ENCODE data around the gene ZFX. TPM values are rescaled to one million over a fixed set of nuclear protein-coding genes. Genes with fewer than 3 reads are reported as not detected.

ZFX gene
- total and polyA plus RNA-seq, 7 experiments from 2014 or later, result 38.1 to 68.2 (median 58.1) TPM

- no peaks in the 10 kb centered on the region for H3K27me3 ChIP-seq (ENCODE audit: control insufficient read depth in 2 of 2, insufficient read depth in 2 of 2, low read length in 2 of 2)
- peaks cover 0 to 41% (median 16%) of the 10 kb centered on the region in 5 donors for H3K36me3 Mint-ChIP-seq
- peak overlapping the region; percentile 40 for H3K27ac ChIP-seq (ENCODE audit: low read depth, low read length)
- no peak for ATAC-seq
- H3K4me3 ChIP-seq (ENCODE audit: low read length), result no peak overlapping the region
- intact Hi-C loops (cut with micrococcal nuclease), result loop anchor here in 1 of 2 donors (2.0 kb wide), 1 partner anchor 18 kb away; no protein-coding TSS in a partner anchor
- H3K4me1 Mint-ChIP-seq, result peaks cover 35 to 88% (median 59%) of the 10 kb centered on the region in 7 donors
- H3K4me3 Mint-ChIP-seq, result peak overlapping the region in 8 of 10 donors; percentile 12 to 69 (median 52)
- peaks cover 0 to 11% of the 10 kb centered on the region in 2 donors for H3K4me1 ChIP-seq (ENCODE audit: control insufficient read depth in 2 of 2, insufficient read depth in 2 of 2, low read length in 2 of 2)
- H3K9me3 Mint-ChIP-seq, result peaks cover 0 to 2% (median 0%) of the 10 kb centered on the region in 11 donors
- no peak for DNase-seq
- POLR2A ChIA-PET, result no interaction called here
- CTCF ChIA-PET, result no interaction called here
- H3K36me3 ChIP-seq (ENCODE audit: control insufficient read depth in 2 of 3, insufficient read depth in 3 of 3, low read length in 3 of 3), result peaks cover 0 to 13% (median 0%) of the 10 kb centered on the region in 3 experiments
- no peaks in the 10 kb centered on the region for H3K27me3 Mint-ChIP-seq
- H3K27ac Mint-ChIP-seq, result peak overlapping the region; percentile 24 to 88 (median 60)
- no peaks in the 10 kb centered on the region for H3K9me3 ChIP-seq (ENCODE audit: control insufficient read depth in 2 of 3, low read length in 3 of 3)
Observed at GRCh38 chrX:24168807-24169206, 19.3 kb downstream of the ZFX start.

GRCh38 chrX:24169211-24169610 lies 19.7 kb downstream of the ZFX start:
- ATAC-seq (peak; percentile 61), DNase-seq (no peak)
- intact Hi-C loops (cut with micrococcal nuclease), result loop anchor here in 1 of 2 donors (2.0 kb wide), 1 partner anchor 18 kb away; no protein-coding TSS in a partner anchor
- Mint-ChIP-seq H3K27ac (peak overlapping the region; percentile 24 to 88 (median 60)), H3K4me3 (peak overlapping the region; percentile 12 to 69 (median 41)), H3K36me3 (peaks cover 0 to 40% (median 16%) of the 10 kb centered on the region in 5 donors), H3K27me3 (no peaks in the 10 kb centered on the region), H3K4me1 (peaks cover 35 to 84% (median 56%) of the 10 kb centered on the region in 7 donors), H3K9me3 (peaks cover 0 to 2% (median 0%) of the 10 kb centered on the region in 11 donors)
- Histone ChIP-seq H3K4me3 (ENCODE audit: low read length) (no peak overlapping the region), H3K27me3 (ENCODE audit: control insufficient read depth in 2 of 2, insufficient read depth in 2 of 2, low read length in 2 of 2) (no peaks in the 10 kb centered on the region), H3K27ac (ENCODE audit: low read depth, low read length) (peak overlapping the region; percentile 40), H3K4me1 (ENCODE audit: control insufficient read depth in 2 of 2, insufficient read depth in 2 of 2, low read length in 2 of 2) (peaks cover 0 to 11% of the 10 kb centered on the region in 2 donors), H3K36me3 (ENCODE audit: control insufficient read depth in 2 of 3, insufficient read depth in 3 of 3, low read length in 3 of 3) (peaks cover 0 to 14% (median 0%) of the 10 kb centered on the region in 3 experiments), H3K9me3 (ENCODE audit: control insufficient read depth in 2 of 3, low read length in 3 of 3) (no peaks in the 10 kb centered on the region)
- CTCF ChIA-PET, result no interaction called here
- POLR2A ChIA-PET, result interaction anchor here (0.8 kb wide), 1 partner anchor 9 kb away, joined by 3 read pairs; no protein-coding TSS in a partner anchor

DNA sequence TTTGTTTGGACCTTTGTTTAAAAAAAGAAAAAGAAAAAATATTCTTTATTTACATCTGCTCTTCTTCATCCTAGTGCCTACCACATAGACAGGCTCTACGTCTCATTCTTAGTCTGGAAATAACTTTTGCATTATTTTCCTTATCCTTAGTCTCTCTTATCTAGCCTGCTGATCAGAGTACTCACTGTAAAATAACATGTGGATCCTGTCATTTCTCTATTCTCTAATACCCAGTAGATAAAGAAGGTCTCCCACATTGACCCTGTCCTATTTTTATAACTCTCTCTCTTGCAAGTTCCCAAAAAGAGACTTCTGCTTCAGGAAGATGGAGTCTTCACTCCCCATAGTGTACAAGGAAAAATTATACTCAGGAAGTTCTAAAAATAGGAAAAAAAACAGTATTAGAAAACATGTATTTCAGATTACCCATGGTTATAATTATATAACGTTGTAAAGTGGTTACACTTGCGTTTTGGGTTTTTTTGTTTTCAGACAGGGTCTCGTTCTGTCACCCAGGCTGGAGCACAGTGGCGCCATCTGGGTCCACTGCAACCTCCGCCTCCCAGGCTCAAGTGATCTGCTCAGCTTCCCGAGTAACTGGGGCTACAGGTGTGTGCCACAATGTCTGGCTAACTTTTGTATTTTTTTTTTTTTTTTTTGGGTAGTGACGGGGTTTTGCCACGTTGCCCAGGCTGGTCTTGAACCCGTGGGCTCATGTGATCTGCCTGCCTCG lies 23.8 kb downstream of the ZFX start:
- intact Hi-C loops (cut with micrococcal nuclease), result no loop called here
- no peaks in the 10 kb centered on the region for H3K27me3 Mint-ChIP-seq
- peaks cover 0 to 2% (median 0%) of the 10 kb centered on the region in 11 donors for H3K9me3 Mint-ChIP-seq
- ATAC-seq (no peak), DNase-seq (no peak)
- Histone ChIP-seq H3K27ac (ENCODE audit: low read depth, low read length) (no peak overlapping the region), H3K9me3 (ENCODE audit: control insufficient read depth in 2 of 3, low read length in 3 of 3) (no peaks in the 10 kb centered on the region), H3K4me3 (ENCODE audit: low read length) (no peak overlapping the region), H3K36me3 (ENCODE audit: control insufficient read depth in 2 of 3, insufficient read depth in 3 of 3, low read length in 3 of 3) (peaks cover 0 to 30% (median 0%) of the 10 kb centered on the region in 3 experiments), H3K27me3 (ENCODE audit: control insufficient read depth in 2 of 2, insufficient read depth in 2 of 2, low read length in 2 of 2) (no peaks in the 10 kb centered on the region), H3K4me1 (ENCODE audit: control insufficient read depth in 2 of 2, insufficient read depth in 2 of 2, low read length in 2 of 2) (no peaks in the 10 kb centered on the region)
- H3K27ac Mint-ChIP-seq, result no peak overlapping the region
- no peak overlapping the region for H3K4me3 Mint-ChIP-seq
- H3K4me1 Mint-ChIP-seq, result peaks cover 19 to 56% (median 29%) of the 10 kb centered on the region in 7 donors
- peaks cover 4 to 53% (median 27%) of the 10 kb centered on the region in 5 donors for H3K36me3 Mint-ChIP-seq
- ChIA-PET POLR2A (interaction anchor here (1.1 kb wide), 1 partner anchor 17 kb away, joined by 3 read pairs; no protein-coding TSS in a partner anchor), CTCF (interaction anchor here (0.5 kb wide), 1 partner anchor 10 kb away, joined by 4 read pairs; no protein-coding TSS in a partner anchor)

DNA sequence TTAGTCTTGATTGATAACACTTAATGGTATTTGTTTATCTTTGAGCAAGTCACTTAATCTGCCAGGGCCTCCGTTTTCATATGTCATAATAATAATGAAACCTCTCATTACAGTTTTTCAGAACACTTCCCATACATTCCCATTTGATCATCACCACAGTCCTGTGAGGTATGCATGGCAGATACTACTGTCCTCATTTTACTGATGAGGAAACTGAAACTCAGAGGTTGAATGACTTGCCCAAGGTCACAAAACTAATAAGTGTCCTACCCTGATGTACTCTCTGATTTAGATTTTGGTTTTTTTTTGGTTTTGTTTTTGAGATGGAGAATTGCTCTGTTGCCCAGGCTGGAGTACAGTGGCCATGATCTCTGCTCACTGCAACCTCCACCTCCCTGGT lies 25.7 kb downstream of the ZFX start:
- no peaks in the 10 kb centered on the region for H3K9me3 Mint-ChIP-seq
- H3K36me3 Mint-ChIP-seq, result peaks cover 4 to 53% (median 24%) of the 10 kb centered on the region in 5 donors
- H3K27ac Mint-ChIP-seq, result no peak overlapping the region

GRCh38 chrX:24178441-24178840 lies 28.9 kb downstream of the ZFX start:
- peaks cover 0 to 24% (median 7%) of the 10 kb centered on the region in 7 donors for H3K4me1 Mint-ChIP-seq
- Histone ChIP-seq H3K4me3 (ENCODE audit: low read length) (no peak overlapping the region), H3K9me3 (ENCODE audit: control insufficient read depth in 2 of 3, low read length in 3 of 3) (no peaks in the 10 kb centered on the region), H3K36me3 (ENCODE audit: control insufficient read depth in 2 of 3, insufficient read depth in 3 of 3, low read length in 3 of 3) (peaks cover 0 to 43% (median 6%) of the 10 kb centered on the region in 3 experiments), H3K4me1 (ENCODE audit: control insufficient read depth in 2 of 2, insufficient read depth in 2 of 2, low read length in 2 of 2) (no peaks in the 10 kb centered on the region), H3K27me3 (ENCODE audit: control insufficient read depth in 2 of 2, insufficient read depth in 2 of 2, low read length in 2 of 2) (no peaks in the 10 kb centered on the region), H3K27ac (ENCODE audit: low read depth, low read length) (no peak overlapping the region)
- intact Hi-C loops (cut with micrococcal nuclease), result no loop called here
- DNase-seq (no peak), ATAC-seq (no peak)
- H3K9me3 Mint-ChIP-seq, result no peaks in the 10 kb centered on the region
- CTCF ChIA-PET, result no interaction called here
- POLR2A ChIA-PET, result no interaction called here
- H3K27ac Mint-ChIP-seq, result no peak overlapping the region
- H3K4me3 Mint-ChIP-seq, result no peak overlapping the region
- H3K27me3 Mint-ChIP-seq, result no peaks in the 10 kb centered on the region
- H3K36me3 Mint-ChIP-seq, result peaks cover 4 to 31% (median 19%) of the 10 kb centered on the region in 5 donors

More for the DNA sequence above, 25.7 kb downstream of the ZFX start:
- intact Hi-C loops (cut with micrococcal nuclease), result no loop called here
- Histone ChIP-seq H3K27ac (ENCODE audit: low read depth, low read length) (no peak overlapping the region), H3K9me3 (ENCODE audit: control insufficient read depth in 2 of 3, low read length in 3 of 3) (no peaks in the 10 kb centered on the region), H3K4me1 (ENCODE audit: control insufficient read depth in 2 of 2, insufficient read depth in 2 of 2, low read length in 2 of 2) (no peaks in the 10 kb centered on the region), H3K36me3 (ENCODE audit: control insufficient read depth in 2 of 3, insufficient read depth in 3 of 3, low read length in 3 of 3) (peaks cover 0 to 43% (median 0%) of the 10 kb centered on the region in 3 experiments), H3K27me3 (ENCODE audit: control insufficient read depth in 2 of 2, insufficient read depth in 2 of 2, low read length in 2 of 2) (no peaks in the 10 kb centered on the region), H3K4me3 (ENCODE audit: low read length) (no peak overlapping the region)
- H3K4me1 Mint-ChIP-seq, result peaks cover 10 to 47% (median 15%) of the 10 kb centered on the region in 7 donors
- ATAC-seq, result no peak
- ChIA-PET CTCF (no interaction called here), POLR2A (no interaction called here)
- no peak overlapping the region for H3K4me3 Mint-ChIP-seq
- H3K27me3 Mint-ChIP-seq, result no peaks in the 10 kb centered on the region
- DNase-seq, result no peak

DNA sequence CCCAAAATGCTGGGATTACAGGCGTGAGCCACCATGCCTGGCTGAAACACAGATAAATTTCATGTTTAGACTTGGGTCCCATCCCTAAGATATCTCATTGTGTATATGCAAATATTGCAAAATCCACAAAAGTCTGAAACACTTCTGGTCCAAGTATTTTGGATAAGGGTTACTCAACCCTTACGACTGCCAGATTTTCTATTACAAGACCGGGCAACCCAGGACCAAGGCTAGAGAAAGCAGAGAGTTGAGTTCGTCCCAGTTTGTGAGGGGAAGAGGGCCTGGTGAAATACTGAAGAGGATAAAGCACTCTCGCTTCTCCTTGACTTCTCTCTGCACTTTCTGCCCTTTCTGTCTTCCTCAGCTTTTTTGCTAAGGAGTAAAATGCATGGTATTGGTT lies 34.5 kb downstream of the ZFX start:
- Mint-ChIP-seq H3K4me3 (peak overlapping the region in 4 of 10 donors; percentile 20 to 37 (median 28)), H3K9me3 (no peaks in the 10 kb centered on the region), H3K36me3 (peaks cover 0 to 36% (median 12%) of the 10 kb centered on the region in 5 donors), H3K27me3 (no peaks in the 10 kb centered on the region), H3K27ac (peak overlapping the region in 2 of 9 donors; percentile 19 to 48), H3K4me1 (peaks cover 5 to 58% (median 39%) of the 10 kb centered on the region in 7 donors)
- no peaks in the 10 kb centered on the region for H3K4me1 ChIP-seq (ENCODE audit: control insufficient read depth in 2 of 2, insufficient read depth in 2 of 2, low read length in 2 of 2)
- no peaks in the 10 kb centered on the region for H3K27me3 ChIP-seq (ENCODE audit: control insufficient read depth in 2 of 2, insufficient read depth in 2 of 2, low read length in 2 of 2)
- ATAC-seq (no peak), DNase-seq (no peak)
- CTCF ChIA-PET, result no interaction called here
- POLR2A ChIA-PET, result no interaction called here
- intact Hi-C loops (cut with micrococcal nuclease), result loop anchor here in 1 of 2 donors (2.0 kb wide), 1 partner anchor 17 kb away; no protein-coding TSS in a partner anchor
- H3K36me3 ChIP-seq (ENCODE audit: control insufficient read depth in 2 of 3, insufficient read depth in 3 of 3, low read length in 3 of 3), result peaks cover 0 to 19% (median 6%) of the 10 kb centered on the region in 3 experiments
- H3K4me3 ChIP-seq (ENCODE audit: low read length), result no peak overlapping the region
- no peak overlapping the region for H3K27ac ChIP-seq (ENCODE audit: low read depth, low read length)
- no peaks in the 10 kb centered on the region for H3K9me3 ChIP-seq (ENCODE audit: control insufficient read depth in 2 of 3, low read length in 3 of 3)
